ENCODE data around the gene PRDM16.
"Not testable (repeated sequence)": the region's sequence is repeated elsewhere in the genome, so short reads cannot be mapped to it uniquely, and the experiment has no call there.

PRDM16 gene

GRCh38 chr1:3238703-3239278, 169.8 kb downstream of the PRDM16 start:
- no peaks in the 10 kb centered on the region for H3K36me3 ChIP-seq (ENCODE audit: control insufficient read depth, insufficient read depth, low read length)
- DNase-seq (ENCODE audit: extremely low read depth, insufficient read length): no peak
- no peak overlapping the region for H3K4me3 ChIP-seq (replicated peaks; ENCODE audit: low read depth, low read length)
- H3K27me3 ChIP-seq (replicated peaks; ENCODE audit: control insufficient read depth, insufficient read depth, low read length): no peaks in the 10 kb centered on the region
- TF ChIP-seq CTCF (IDR thresholded peaks at IDR 0.05; ENCODE audit: insufficient read depth, low read length, poor library complexity, severe bottlenecking): no peak

GRCh38 chr1:3239991-3240390, 171.0 kb downstream of the PRDM16 start:
- H3K4me3 ChIP-seq (replicated peaks; ENCODE audit: low read depth, low read length); H3K36me3 ChIP-seq (ENCODE audit: control insufficient read depth, insufficient read depth, low read length); DNase-seq (ENCODE audit: extremely low read depth, insufficient read length); H3K27me3 ChIP-seq (replicated peaks; ENCODE audit: control insufficient read depth, insufficient read depth, low read length): not testable (repeated sequence)

- DNase-seq (ENCODE audit: extremely low read depth, insufficient read length): no peak
- H3K27me3 ChIP-seq (replicated peaks; ENCODE audit: control insufficient read depth, insufficient read depth, low read length): no peaks in the 10 kb centered on the region
- no peaks in the 10 kb centered on the region for H3K36me3 ChIP-seq (ENCODE audit: control insufficient read depth, insufficient read depth, low read length)
- TF ChIP-seq CTCF (IDR thresholded peaks at IDR 0.05; ENCODE audit: insufficient read depth, low read length, poor library complexity, severe bottlenecking): no peak
- H3K4me3 ChIP-seq (replicated peaks; ENCODE audit: low read depth, low read length): no peak overlapping the region
Observed at GRCh38 chr1:3240524-3241235, 171.7 kb downstream of the PRDM16 start.

GRCh38 chr1:3241236-3241550, 172.2 kb downstream of the PRDM16 start:
- Histone ChIP-seq H3K4me3 (replicated peaks; ENCODE audit: low read depth, low read length) (no peak overlapping the region), H3K36me3 (ENCODE audit: control insufficient read depth, insufficient read depth, low read length) (no peaks in the 10 kb centered on the region), H3K27me3 (replicated peaks; ENCODE audit: control insufficient read depth, insufficient read depth, low read length) (no peaks in the 10 kb centered on the region)
- no peak for DNase-seq (ENCODE audit: extremely low read depth, insufficient read length)
- TF ChIP-seq CTCF (IDR thresholded peaks at IDR 0.05; ENCODE audit: insufficient read depth, low read length, poor library complexity, severe bottlenecking): no peak

GRCh38 chr1:3241673-3242407, 172.8 kb downstream of the PRDM16 start:
- Histone ChIP-seq H3K27me3 (replicated peaks; ENCODE audit: control insufficient read depth, insufficient read depth, low read length) (no peaks in the 10 kb centered on the region), H3K4me3 (replicated peaks; ENCODE audit: low read depth, low read length) (no peak overlapping the region), H3K36me3 (ENCODE audit: control insufficient read depth, insufficient read depth, low read length) (no peaks in the 10 kb centered on the region)
- DNase-seq (ENCODE audit: extremely low read depth, insufficient read length): no peak
- no peak for TF ChIP-seq CTCF (IDR thresholded peaks at IDR 0.05; ENCODE audit: insufficient read depth, low read length, poor library complexity, severe bottlenecking)

Data from GM06990 (cell line).